HepG2 (cell line): ENCODE results near the gene PLA2R1. TPM values are rescaled to one million over a fixed set of nuclear protein-coding genes. Genes with fewer than 3 reads are reported as not detected.

ENCODE experiments used
- ATAC-seq: fragments of 200-7000 bp; cut with Tn5 transposase; 3 replicates; pipeline ENCODE4 v1.9.1; 2020; ENCODE audit warnings: mild to moderate bottlenecking, moderate library complexity
- BruUV-seq: library from RNA; stranded (reverse); fragments of 400-500 nt; replicated peaks from 2 replicates; lab custom pipeline; 2021; lab: Mats Ljungman, UMichigan
- CTCF ChIA-PET: fragments of 300-600 bp; formaldehyde crosslinking; extraction: SDS; loops from one replicate; lab custom pipeline; 2021; ENCODE audit warnings: low total read pairs, inconsistent platforms, low intra/inter-chr PET ratio; lab: Yijun Ruan, JAX
- POLR2A ChIA-PET: fragments of 350-600 bp; sonication (Branson Sonifier 250); formaldehyde crosslinking; loops from one replicate; lab custom pipeline; 2020; ENCODE audit warnings: antibody characterized with exemption, inconsistent platforms; lab: Yijun Ruan, JAX
- DNase-seq: peaks from one replicate; pipeline ENCODE4 v3.0.0-alpha.2; 2015; ENCODE audit warnings: low spot score
- FAIRE-seq: peaks from 3 replicates; lab custom pipeline; 2011; peaks lifted over from hg19 to GRCh38; lab: Jason Lieb, UNC
- H2AFZ ChIP-seq: one replicate; pipeline ENCODE4 v1.6.1; 2011; ENCODE audit warnings: low read length, inconsistent platforms
- H3K27ac ChIP-seq: fragments of 300-600 bp; 3 replicates; pipeline ENCODE4 v1.8.0; 2011; ENCODE audit warnings: mixed run types, mild to moderate bottlenecking, mixed read lengths, low read length, inconsistent platforms; ENCODE audit not compliant: insufficient read depth; ENCODE audit errors: extremely low read length
- H3K27me3 ChIP-seq, 2 experiments: fragments of 200-600 bp in 1 of 2; 2 replicates in 1 of 2; 3 replicates in 1 of 2; pipeline versions ENCODE4 v1.6.0 to v1.8.0; 2011; ENCODE audit warnings: low read length in 2 of 2, mild to moderate bottlenecking in 2 of 2, moderate library complexity in 2 of 2, inconsistent platforms in 1 of 2; ENCODE audit not compliant: insufficient read depth in 2 of 2, control insufficient read depth in 1 of 2
- H3K36me3 ChIP-seq, 2 experiments: fragments of 200-600 bp in 1 of 2; replicated peaks in 1 of 2; 2 replicates in 1 of 2; 3 replicates in 1 of 2; pipeline versions ENCODE4 v1.5.1 to v1.8.0; 2011; ENCODE audit warnings: low read length in 2 of 2, inconsistent platforms in 1 of 2; ENCODE audit not compliant: insufficient read depth in 2 of 2, control insufficient read depth in 1 of 2
- H3K4me1 ChIP-seq: 2 replicates; pipeline ENCODE4 v1.5.1; 2012; ENCODE audit warnings: low read length, inconsistent platforms; ENCODE audit not compliant: insufficient read depth
- H3K4me2 ChIP-seq: 2 replicates; pipeline ENCODE4 v1.6.0; 2011; ENCODE audit warnings: low read depth, low read length, inconsistent platforms
- H3K4me3 ChIP-seq, 3 experiments: fragments of 200-600 bp in 1 of 3; sonication (generic), shearing (Covaris generic) in 1 of 3; replicated peaks in 1 of 3; 2 replicates each; pipeline ENCODE4 v1.5.1; 2011 to 2016; ENCODE audit warnings: low read length in 3 of 3, inconsistent platforms in 2 of 3, low read depth in 2 of 3, mild to moderate bottlenecking in 2 of 3, control low read depth in 1 of 3, mixed read lengths in 1 of 3; ENCODE audit not compliant: insufficient read depth in 1 of 3
- H3K79me2 ChIP-seq: one replicate; pipeline ENCODE4 v1.6.1; 2011; ENCODE audit warnings: low read length, inconsistent platforms; ENCODE audit not compliant: insufficient read depth
- H3K9ac ChIP-seq: 2 replicates; pipeline ENCODE4 v1.6.0; 2011; ENCODE audit warnings: mild to moderate bottlenecking, low read depth, low read length, inconsistent platforms; ENCODE audit not compliant: insufficient read depth
- H3K9me3 ChIP-seq: 2 replicates; pipeline ENCODE4 v1.5.1; 2012; ENCODE audit warnings: mild to moderate bottlenecking, low read length
- H4K20me1 ChIP-seq: 2 replicates; pipeline ENCODE4 v1.6.0; 2011; ENCODE audit warnings: inconsistent platforms, mild to moderate bottlenecking, low read length, moderate library complexity; ENCODE audit not compliant: insufficient read depth
- CENPX ChIP-seq: sonication (generic); formaldehyde crosslinking; IDR thresholded peaks from 2 replicates; pipeline ENCODE4 v1.9.0; 2021; ENCODE audit warnings: mild to moderate bottlenecking, missing genetic modification reagents, moderate library complexity
- DMAP1 ChIP-seq: IDR thresholded peaks from 2 replicates; pipeline ENCODE4 v1.6.1; 2016
- KMT2A ChIP-seq: sonication (generic); formaldehyde crosslinking; IDR thresholded peaks from 2 replicates; pipeline ENCODE4 v1.4.0; 2020; ENCODE audit warnings: missing genetic modification reagents
- ZNF24 ChIP-seq: fragments of 450-650 bp; IDR thresholded peaks from 2 replicates; pipeline ENCODE4 v1.6.1; 2017; ENCODE audit warnings: antibody characterized with exemption, mild to moderate bottlenecking
- ZNF350 ChIP-seq: sonication (generic); formaldehyde crosslinking; IDR thresholded peaks from 2 replicates; pipeline ENCODE4 v1.4.0; 2020; ENCODE audit warnings: mild to moderate bottlenecking, low read depth, missing genetic modification reagents, borderline replicate concordance
- ZNF563 ChIP-seq: sonication (generic); formaldehyde crosslinking; IDR thresholded peaks from 2 replicates; pipeline ENCODE4 v1.8.0; 2022; ENCODE audit warnings: mild to moderate bottlenecking, moderate library complexity, missing genetic modification reagents
- ZNF816 ChIP-seq: sonication (generic); formaldehyde crosslinking; IDR thresholded peaks from 2 replicates; pipeline ENCODE4 v1.8.0; 2022; ENCODE audit warnings: missing genetic modification reagents, mild to moderate bottlenecking, borderline replicate concordance
- ZSCAN9 ChIP-seq: IDR thresholded peaks from 2 replicates; pipeline ENCODE4 v1.6.1; 2016; ENCODE audit warnings: borderline replicate concordance
- WGBS: methylation state at CpG from one replicate; pipeline ENCODE4 v1.1.6; 2017; ENCODE audit warnings: low lambda C conversion rate; 5-methylcytosine and 5-hydroxymethylcytosine counted together
- in situ Hi-C: cut with HindIII; loops from 2 replicates; pipeline ENCODE4 v1.10.0; 2017; ENCODE audit warnings: low pct_unique_long_range_greater_than_20kb; ENCODE audit not compliant: extremely low pct_ligation_motif_present
- intact Hi-C: fragments of 100-400 bp; cut with micrococcal nuclease; formaldehyde crosslinking; loops from one replicate; pipeline ENCODE4 v1.10.0; 2022; ENCODE audit not compliant: unreplicated experiment
- polyA plus RNA-seq, 8 experiments: library from polyadenylated mRNA; depleted of rRNA in 3 of 8; stranded (reverse) in 7 of 8; unstranded in 1 of 8; fragments of >200 nt; fragmentation: Illumina TruSeq in 4 of 8; extraction: Trizol in 4 of 8; gene quantifications; 2 replicates each; pipeline versions ENCODE4 v1.2.1 to v1.2.3, GENCODE V29; 2011 to 2016; ENCODE audit warnings: low read depth in 4 of 8, missing spikeins in 1 of 8, mixed read lengths in 1 of 8; ENCODE audit not compliant: insufficient read depth in 1 of 8
- total RNA-seq, 5 experiments: library from RNA; depleted of rRNA; stranded (reverse); fragments of >200 nt; fragmentation: Illumina TruSeq; extraction: Trizol; gene quantifications; 2 replicates each; pipeline ENCODE4 v1.2.3, GENCODE V29; 2016; ENCODE audit warnings: low read depth in 1 of 5
- TF ChIP-seq, protein P1 (sequence below): IDR thresholded peaks from 2 replicates; pipeline ENCODE4 v1.6.1; 2016; ENCODE audit warnings: control low read depth
- TF ChIP-seq, protein P2 (sequence below): IDR thresholded peaks from 2 replicates; pipeline ENCODE4 v1.6.1; 2016; ENCODE audit warnings: missing biosample characterization, missing genetic modification reagents, low read depth
- TF ChIP-seq, protein P3 (sequence below): sonication (generic); formaldehyde crosslinking; IDR thresholded peaks from 2 replicates; pipeline ENCODE4 v1.5.1; 2020; ENCODE audit warnings: missing genetic modification reagents, mild to moderate bottlenecking, borderline replicate concordance
- TF ChIP-seq, protein P4 (sequence below): sonication (generic); formaldehyde crosslinking; IDR thresholded peaks from 2 replicates; pipeline ENCODE4 v1.4.0; 2020; ENCODE audit warnings: low read depth, mild to moderate bottlenecking, missing genetic modification reagents

Gene PLA2R1
- total and polyA plus RNA-seq, 2 of the 13 experiments (the other 11 are each of a cell fraction or from before 2014, with no cell fraction given), result not detected

DNA sequence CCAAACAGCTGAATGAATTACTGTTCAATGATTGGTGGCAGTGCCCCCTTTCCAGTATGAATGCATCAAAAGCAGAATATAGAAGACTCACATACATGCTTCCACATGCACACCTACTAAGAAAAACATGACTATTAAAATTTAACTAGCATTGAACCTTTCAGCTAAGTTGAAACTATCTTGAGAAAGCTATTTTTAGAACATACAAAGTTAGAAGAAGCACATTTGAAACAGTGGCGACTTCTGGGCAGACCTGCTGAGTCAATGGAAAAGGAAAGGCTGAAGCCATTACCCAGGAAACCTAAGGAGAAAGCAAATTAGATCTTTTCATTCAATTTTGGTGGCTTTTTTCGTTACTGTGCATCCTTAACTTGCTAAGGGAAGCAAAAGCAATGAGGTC is 55.9 kb downstream of the PLA2R1 start:
- POLR2A ChIA-PET, result no interaction called here
- Histone ChIP-seq H3K4me1 (no peaks in the 10 kb centered on the region), H3K36me3 (no peaks in the 10 kb centered on the region), H3K79me2 (no peaks in the 10 kb centered on the region), H2AFZ (no peak overlapping the region)
- in situ Hi-C loops, result no loop called here
- TF ChIP-seq ZNF563 (CRISPR knock-in tag) (no peak), KMT2A (CRISPR knock-in tag) (no peak), ZNF816 (CRISPR knock-in tag) (no peak), ZNF350 (no peak), DMAP1 (no peak)
- TF ChIP-seq, protein P1, sequence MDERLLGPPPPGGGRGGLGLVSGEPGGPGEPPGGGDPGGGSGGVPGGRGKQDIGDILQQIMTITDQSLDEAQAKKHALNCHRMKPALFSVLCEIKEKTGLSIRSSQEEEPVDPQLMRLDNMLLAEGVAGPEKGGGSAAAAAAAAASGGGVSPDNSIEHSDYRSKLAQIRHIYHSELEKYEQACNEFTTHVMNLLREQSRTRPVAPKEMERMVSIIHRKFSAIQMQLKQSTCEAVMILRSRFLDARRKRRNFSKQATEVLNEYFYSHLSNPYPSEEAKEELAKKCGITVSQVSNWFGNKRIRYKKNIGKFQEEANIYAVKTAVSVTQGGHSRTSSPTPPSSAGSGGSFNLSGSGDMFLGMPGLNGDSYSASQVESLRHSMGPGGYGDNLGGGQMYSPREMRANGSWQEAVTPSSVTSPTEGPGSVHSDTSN (CRISPR knock-in tag), result no peak
- TF ChIP-seq, all 625 proteins: peak for 0
- intact Hi-C loops, result no loop called here
- DNase-seq, result no peak
- CTCF ChIA-PET, result no interaction called here
- Histone ChIP-seq H3K4me2 (no peak overlapping the region), H3K9me3 (no peaks in the 10 kb centered on the region), H3K27ac (no peak overlapping the region), H3K4me3 (no peak overlapping the region), H4K20me1 (no peaks in the 10 kb centered on the region), H3K27me3 (peaks cover 0 to 16% of the 10 kb centered on the region in 2 experiments; a peak in 2 of 5 replicates), H3K9ac (no peak overlapping the region)
- ATAC-seq, result no peak
- no peak for FAIRE-seq
- no TSS peak for BruUV-seq
- WGBS, result 1% methylated on average over 2 of the region's 2 CpGs

DNA sequence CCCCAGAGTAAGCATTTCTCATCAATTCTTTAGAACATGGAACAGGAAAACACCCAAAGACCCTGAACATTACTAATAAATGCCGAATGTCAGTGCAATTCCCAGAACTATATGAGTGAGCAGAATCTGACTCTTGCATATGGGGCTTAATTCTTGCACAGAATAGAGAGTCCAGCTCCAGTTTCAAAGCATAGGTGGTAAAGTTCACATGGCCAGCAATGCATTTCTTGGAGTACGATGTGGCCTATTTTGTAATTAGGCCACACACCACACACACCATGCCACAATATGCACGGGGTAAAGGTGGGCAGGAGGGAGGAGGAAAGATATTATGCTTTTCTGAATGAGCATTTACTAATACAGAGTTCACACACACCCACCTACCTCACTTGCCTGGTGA is 56.5 kb downstream of the PLA2R1 start:
- H3K4me3 ChIP-seq, result no peak overlapping the region
- DNase-seq (no peak), ATAC-seq (no peak), FAIRE-seq (no peak)
- ChIA-PET POLR2A (no interaction called here), CTCF (no interaction called here)
- H2AFZ ChIP-seq, result no peak overlapping the region
- no peak overlapping the region for H3K4me2 ChIP-seq
- intact Hi-C loops (no loop called here), in situ Hi-C loops (no loop called here)
- H3K9me3 ChIP-seq, result no peaks in the 10 kb centered on the region
- no peaks in the 10 kb centered on the region for H4K20me1 ChIP-seq
- H3K36me3 ChIP-seq, result no peaks in the 10 kb centered on the region
- H3K79me2 ChIP-seq, result no peaks in the 10 kb centered on the region
- H3K27me3 ChIP-seq, result peaks cover 0 to 16% of the 10 kb centered on the region in 2 experiments; a peak in 2 of 5 replicates
- no peak overlapping the region for H3K27ac ChIP-seq
- WGBS, result 10% methylated on average over 3 of the region's 3 CpGs
- no TSS peak for BruUV-seq
- no peak overlapping the region for H3K9ac ChIP-seq
- no peaks in the 10 kb centered on the region for H3K4me1 ChIP-seq
- TF ChIP-seq, protein P2, sequence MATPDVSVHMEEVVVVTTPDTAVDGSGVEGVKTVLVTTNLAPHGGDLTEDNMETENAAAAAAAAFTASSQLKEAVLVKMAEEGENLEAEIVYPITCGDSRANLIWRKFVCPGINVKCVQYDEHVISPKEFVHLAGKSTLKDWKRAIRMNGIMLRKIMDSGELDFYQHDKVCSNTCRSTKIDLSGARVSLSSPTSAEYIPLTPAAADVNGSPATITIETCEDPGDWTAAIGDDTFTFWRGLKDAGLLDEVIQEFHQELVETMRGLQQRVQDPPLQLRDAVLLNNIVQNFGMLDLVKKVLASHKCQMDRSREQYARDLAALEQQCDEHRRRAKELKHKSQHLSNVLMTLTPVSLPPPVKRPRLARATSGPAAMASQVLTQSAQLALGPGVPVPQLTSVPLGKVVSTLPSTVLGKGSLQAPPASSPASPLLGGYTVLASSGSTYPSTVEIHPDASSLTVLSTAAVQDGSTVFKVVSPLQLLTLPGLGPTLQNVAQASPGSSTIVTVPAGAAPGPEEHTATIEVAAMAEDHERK (CRISPR knock-in tag), result no peak
- TF ChIP-seq, protein P3, sequence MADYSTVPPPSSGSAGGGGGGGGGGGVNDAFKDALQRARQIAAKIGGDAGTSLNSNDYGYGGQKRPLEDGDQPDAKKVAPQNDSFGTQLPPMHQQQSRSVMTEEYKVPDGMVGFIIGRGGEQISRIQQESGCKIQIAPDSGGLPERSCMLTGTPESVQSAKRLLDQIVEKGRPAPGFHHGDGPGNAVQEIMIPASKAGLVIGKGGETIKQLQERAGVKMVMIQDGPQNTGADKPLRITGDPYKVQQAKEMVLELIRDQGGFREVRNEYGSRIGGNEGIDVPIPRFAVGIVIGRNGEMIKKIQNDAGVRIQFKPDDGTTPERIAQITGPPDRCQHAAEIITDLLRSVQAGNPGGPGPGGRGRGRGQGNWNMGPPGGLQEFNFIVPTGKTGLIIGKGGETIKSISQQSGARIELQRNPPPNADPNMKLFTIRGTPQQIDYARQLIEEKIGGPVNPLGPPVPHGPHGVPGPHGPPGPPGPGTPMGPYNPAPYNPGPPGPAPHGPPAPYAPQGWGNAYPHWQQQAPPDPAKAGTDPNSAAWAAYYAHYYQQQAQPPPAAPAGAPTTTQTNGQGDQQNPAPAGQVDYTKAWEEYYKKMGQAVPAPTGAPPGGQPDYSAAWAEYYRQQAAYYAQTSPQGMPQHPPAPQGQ (CRISPR knock-in tag), result no peak
- TF ChIP-seq, protein P4, sequence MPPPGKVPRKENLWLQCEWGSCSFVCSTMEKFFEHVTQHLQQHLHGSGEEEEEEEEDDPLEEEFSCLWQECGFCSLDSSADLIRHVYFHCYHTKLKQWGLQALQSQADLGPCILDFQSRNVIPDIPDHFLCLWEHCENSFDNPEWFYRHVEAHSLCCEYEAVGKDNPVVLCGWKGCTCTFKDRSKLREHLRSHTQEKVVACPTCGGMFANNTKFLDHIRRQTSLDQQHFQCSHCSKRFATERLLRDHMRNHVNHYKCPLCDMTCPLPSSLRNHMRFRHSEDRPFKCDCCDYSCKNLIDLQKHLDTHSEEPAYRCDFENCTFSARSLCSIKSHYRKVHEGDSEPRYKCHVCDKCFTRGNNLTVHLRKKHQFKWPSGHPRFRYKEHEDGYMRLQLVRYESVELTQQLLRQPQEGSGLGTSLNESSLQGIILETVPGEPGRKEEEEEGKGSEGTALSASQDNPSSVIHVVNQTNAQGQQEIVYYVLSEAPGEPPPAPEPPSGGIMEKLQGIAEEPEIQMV (CRISPR knock-in tag), result no peak
- TF ChIP-seq ZNF24 (no peak), CENPX (CRISPR knock-in tag) (no peak), ZSCAN9 (CRISPR knock-in tag) (no peak)
